Measurements from ENCODE around the gene MXD3.
"Not testable (repeated sequence)": the region's sequence is repeated elsewhere in the genome, so short reads cannot be mapped to it uniquely, and the experiment has no call there.

MXD3 gene

DNA sequence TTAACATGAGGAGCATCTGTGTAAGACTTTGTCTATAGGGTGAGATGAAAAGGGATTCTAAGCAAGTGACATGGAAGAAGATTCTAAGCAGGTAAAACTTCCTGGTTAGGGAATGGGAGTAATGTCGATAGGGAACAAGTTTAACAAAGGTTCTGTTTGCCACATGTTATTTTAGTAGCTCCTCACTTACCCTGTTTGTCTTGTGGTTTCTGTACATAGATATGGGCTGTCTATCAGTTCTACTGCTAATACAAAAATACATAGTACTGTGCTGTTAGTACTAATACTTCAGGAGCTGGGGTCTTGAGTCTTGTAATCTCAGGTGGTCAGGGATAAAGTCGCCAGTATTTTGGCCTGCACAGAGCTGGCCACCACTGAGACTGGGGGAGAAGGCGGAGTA lies 41.0 kb downstream of the MXD3 start:
- no peak for DNase-seq

DNA sequence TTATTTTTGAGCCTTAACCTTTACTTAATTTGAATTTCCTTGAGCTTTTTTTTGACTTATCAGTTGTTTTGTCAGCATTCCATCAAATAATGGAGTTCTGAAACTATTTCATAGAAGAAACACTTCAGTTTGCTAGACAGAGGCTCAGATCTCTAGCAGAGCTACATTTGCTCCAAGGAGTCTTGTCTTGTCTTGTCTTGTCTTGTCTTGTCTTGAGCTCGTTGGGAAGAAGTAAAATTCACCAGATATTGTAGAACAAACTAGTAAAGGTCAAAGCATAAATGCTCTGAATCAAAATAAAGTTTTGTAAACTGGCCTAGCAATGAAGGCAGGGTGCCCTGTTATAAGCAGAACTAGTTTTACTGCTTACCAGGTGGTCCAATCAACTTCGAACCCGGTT lies 41.7 kb downstream of the MXD3 start:
- DNase-seq, result no peak

DNA sequence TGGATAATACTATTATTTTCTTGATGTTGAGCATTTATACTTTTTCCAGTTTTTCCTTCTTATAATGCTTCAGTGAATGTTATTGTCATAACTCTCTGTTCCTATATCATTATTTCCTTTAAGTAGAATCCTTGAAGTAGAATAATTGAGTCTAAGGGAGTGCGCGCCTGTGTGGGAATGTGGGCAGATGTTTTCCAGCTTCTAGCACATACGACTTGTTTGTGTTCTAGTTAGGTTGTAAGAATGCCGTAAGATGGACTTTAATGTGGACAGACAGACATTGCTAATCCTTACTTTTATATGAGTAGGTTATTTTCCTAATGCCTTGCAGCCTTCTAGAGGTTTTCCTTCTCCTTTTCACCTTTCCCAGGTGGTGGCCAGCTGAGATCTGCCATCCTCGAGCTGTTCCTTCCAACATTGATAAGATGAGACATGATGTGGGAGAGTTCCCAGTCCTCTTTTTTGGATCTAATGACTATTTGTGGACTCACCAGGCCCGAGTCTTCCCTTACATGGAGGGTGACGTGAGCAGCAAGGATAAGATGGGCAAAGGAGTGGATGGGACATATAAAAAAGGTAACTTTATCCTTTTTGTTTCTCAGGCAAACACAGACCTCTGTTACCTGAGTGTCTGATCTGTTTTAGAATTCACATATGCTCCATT lies 42.3 kb downstream of the MXD3 start:
- no peak for DNase-seq

DNA sequence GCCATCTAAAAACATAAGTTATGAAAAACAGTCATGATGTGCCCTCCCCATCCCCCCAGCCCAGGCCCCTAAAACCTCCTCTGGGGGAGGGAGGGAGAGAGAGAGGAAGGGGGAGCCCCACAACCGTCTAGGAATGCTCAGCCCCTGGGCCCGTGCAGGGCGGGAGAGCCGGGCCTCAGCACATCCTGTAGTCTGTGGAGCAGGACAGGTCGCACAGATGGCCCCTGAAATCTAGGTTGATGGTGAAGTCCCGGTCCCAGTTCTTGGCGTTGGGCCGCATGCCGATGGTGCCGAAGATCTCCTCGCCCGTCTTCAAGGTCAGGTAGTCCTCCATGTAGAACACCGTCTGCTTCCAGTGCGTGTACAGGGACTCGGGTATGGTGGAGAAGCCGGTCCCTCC lies 46.3 kb downstream of the MXD3 start:
- no peak for DNase-seq

DNA sequence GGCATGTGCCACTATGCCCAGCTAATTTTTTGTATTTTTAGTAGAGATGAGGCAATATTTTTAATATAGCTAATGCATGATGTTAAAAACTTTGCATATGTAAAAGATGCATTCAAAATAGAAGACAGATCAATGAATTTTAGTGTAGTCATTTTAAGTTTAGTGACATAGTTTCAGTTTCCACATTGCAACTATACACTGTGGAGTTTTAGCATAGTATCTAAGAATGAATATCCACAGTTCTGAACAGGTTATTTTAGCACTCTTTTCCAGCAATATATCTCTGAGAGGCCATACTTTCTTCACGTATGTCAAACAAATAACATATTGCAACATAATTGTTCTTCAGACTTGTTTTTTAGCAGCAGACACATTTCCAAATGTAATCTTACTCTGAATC lies 47.5 kb downstream of the MXD3 start:
- DNase-seq, result no peak

DNA sequence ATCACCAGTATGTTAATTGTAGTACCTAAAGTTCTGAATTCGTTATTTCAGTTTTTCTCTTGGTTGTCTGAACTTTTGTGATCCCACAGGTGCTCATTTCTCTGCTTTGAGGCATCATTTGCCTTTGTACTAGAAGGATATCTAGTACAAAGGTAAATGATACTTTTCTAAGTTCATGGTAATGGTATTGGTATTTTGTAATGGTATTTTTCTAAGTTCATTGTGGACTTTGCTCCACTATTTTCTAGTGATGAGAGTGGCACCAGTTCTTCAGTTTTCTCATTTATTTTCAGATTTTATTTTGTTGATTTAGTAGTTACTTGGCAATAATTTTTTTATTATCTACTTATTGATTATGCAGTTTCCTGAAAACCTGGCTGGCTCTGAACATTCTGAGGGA lies 50.2 kb downstream of the MXD3 start:
- DNase-seq, result no peak

DNA sequence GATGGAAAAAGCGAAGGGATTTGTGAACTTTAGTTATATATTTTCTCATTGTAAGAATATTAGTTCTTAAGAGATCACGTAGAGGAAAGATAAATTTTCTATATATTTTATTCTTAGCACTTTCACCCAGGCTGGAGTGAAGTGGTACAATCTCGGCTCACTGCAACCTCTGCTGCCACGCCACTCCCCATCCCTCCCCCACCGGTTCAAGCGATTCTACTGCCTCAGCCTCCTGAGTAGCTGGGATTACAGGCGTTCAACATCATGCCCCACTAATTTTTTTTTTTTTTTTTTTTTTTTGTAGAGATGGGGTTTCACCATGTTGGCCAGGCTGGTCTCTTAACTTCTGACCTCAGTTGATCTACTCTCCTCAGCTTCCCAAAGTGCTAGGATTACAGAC lies 50.7 kb downstream of the MXD3 start:
- no peak for DNase-seq

DNA sequence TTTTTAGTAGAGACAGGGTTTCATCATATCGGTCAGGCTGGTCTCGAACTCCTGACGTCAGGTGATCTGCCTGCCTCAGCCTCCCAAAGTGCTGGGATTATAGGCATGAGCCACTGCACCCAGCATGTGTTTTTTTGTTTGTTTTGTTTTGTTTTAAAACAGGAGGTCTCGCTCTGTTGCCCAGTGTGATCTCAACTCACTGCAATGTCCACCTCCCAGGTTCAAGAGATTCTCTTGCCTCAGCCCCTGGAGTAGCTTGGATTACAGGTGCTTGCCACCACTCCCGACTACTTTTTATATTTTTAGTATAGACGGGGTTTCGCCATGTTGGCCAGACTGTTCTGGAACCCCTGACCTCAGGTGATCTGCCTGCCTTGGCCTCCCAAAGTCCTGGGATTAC lies 53.0 kb downstream of the MXD3 start:
- not testable (repeated sequence) for DNase-seq
